Spleen (tissue), 7 donors: ENCODE results near the gene RING1.

Experiments
- CTCF ChIP-seq, 11 experiments: fragments of 200-600 bp in 7 of 11; fragments of 450-650 bp in 4 of 11; sonication (generic) in 4 of 11; IDR thresholded peaks in 8 of 11; conservative IDR thresholded peaks in 3 of 11; 1 replicate in 7 of 11; 2 replicates in 4 of 11; pipeline versions ENCODE4 v1.4.0 to v1.8.0; 2016 to 2021; ENCODE audit warnings: antibody characterized with exemption in 11 of 11, inconsistent platforms in 4 of 11, mild to moderate bottlenecking in 1 of 11
- POLR2A ChIP-seq, 3 donors: fragments of 450-650 bp; IDR thresholded peaks; one replicate each; pipeline ENCODE4 v1.5.1; 2017; ENCODE audit warnings: antibody characterized with exemption in 3 of 3, mild to moderate bottlenecking in 1 of 3
- donor health status: DM: no; HTN: no; CAD: no; lungs with moderate emphysema.
- donor health status: DM: no; HTN: no; CAD: no.
- donor health status: DM: no; HTN: no; CAD: no.

DNA sequence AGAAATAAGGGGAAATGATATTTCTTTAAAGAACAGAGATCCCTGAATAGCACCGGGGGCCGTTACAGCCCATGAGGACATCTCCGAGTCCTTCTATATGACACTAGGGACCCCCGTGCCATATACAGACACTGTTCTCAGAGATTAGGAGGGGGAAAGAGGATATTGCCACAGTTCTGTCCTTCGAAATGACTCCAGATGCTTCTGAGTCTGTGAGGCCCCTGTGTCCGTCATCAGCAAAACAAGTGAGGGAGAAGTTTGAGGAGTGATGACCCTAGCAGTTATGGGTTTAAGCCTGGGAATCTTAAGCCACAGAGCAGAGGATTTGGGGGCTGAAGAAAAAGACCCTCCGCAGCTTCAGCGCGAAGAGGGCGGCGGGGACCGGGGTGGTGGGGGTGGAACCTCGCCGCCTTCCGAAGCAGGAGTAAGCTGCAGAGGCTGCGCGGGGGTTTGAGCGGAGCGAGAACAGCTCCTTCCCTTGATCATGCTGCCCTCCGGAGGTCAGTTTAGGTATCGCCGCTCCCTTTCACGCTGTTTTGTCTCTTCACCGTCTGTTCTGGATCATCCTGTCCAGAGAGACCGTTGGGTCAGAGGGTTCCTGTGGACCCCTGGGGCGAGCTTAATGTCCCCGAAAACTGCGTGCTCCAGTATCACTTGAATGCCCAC lies 39.8 kb downstream of the RING1 start:
- TF ChIP-seq CTCF (IDR thresholded peaks at IDR 0.05 in 8 of 11, conservative IDR thresholded peaks at IDR 0.05 in 3 of 11) (peak; percentile 90 to 98 (median 97)), POLR2A (IDR thresholded peaks at IDR 0.05) (no peak)
